ENCODE measurements around the gene GALNT2. TPM values are rescaled to one million over a fixed set of nuclear protein-coding genes. Genes with fewer than 3 reads are reported as not detected.

The GALNT2 gene
- total RNA-seq, 1 experiment from 2014 or later = 114 TPM

DNA sequence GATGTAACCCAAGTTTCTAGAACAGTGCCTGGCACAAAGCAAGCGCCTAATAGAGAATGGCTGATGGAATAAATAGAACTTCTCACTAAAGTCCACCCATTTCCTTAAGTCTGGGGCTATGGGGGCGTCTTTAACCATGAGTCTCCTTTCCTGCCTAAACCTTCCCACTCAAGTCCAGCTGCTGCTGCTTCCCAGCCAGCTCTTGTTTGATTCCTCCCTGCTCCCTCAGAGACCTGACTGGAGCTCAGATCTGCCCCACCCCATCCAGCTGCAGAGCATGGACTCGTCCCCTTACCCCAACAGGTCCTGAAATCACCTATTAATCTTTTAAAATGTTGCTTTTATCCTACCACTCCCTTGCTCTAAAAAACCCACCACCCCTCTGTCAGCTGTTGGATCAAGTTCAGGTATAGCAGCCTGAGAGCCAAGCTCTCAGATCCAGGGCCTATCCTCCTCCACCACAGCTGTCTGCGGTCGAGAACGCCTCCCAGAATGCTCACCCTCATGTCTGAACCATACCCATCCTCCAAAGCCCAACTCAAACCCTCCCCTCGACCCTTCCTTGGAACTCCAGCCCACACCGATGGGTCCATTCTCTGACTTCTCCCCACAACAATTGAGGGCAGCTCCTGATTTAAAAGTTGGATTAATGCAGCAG is 12.8 kb upstream of the GALNT2 start:
- H3K36me3 Mint-ChIP-seq (ENCODE audit: insufficient read depth, unreplicated experiment) = no peaks in the 10 kb centered on the region
- POLR2A ChIA-PET = interaction anchor here (0.6 to 1.9 kb wide), 3 partner anchors 13 to 421 kb away, joined by 3 to 8 read pairs (median 3); partner anchors contain the start of gene GALNT2

DNA sequence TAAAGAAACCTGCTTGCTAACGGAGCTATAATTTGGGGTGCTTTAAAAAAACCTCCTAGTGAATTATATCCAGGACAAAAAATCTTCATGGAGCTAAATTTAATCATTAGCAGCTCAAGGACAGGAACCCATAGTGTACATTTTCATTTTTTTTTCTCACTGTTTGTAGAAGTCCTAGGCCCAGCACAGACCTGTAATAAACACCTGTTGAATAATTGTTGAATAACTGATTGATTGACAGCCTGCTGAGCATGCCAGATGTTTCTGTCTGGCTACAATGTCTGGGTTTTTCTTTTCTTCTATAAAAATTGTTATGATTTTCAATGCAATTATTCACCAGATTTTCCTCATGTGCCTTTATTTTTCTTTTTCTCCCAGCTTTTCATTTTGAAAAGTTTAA is 10.9 kb upstream of the GALNT2 start:
- no TSS peak for BruUV-seq (replicated peaks)
- intact Hi-C loops (cut with micrococcal nuclease) = no loop called here
- ChIA-PET POLR2A (interaction anchor here (0.9 to 2.6 kb wide), 3 partner anchors 10 to 14 kb away, joined by 4 to 11 read pairs (median 4); no protein-coding TSS in a partner anchor), CTCF (interaction anchor here (1.1 to 1.2 kb wide), 2 partner anchors 31 to 128 kb away, joined by 3 read pairs; no protein-coding TSS in a partner anchor)
- Mint-ChIP-seq H3K27ac (ENCODE audit: low read depth, unreplicated experiment) (no peak overlapping the region), H3K36me3 (ENCODE audit: insufficient read depth, unreplicated experiment) (no peaks in the 10 kb centered on the region), H3K4me1 (ENCODE audit: insufficient read depth, unreplicated experiment) (peaks cover 2% of the 10 kb centered on the region), H3K9me3 (ENCODE audit: unreplicated experiment) (peaks cover 7% of the 10 kb centered on the region), H3K4me3 (ENCODE audit: unreplicated experiment) (no peak overlapping the region), H3K27me3 (ENCODE audit: insufficient read depth, unreplicated experiment) (no peaks in the 10 kb centered on the region)
- no peak for DNase-seq (ENCODE audit: unreplicated experiment)
- TF ChIP-seq, protein P1, sequence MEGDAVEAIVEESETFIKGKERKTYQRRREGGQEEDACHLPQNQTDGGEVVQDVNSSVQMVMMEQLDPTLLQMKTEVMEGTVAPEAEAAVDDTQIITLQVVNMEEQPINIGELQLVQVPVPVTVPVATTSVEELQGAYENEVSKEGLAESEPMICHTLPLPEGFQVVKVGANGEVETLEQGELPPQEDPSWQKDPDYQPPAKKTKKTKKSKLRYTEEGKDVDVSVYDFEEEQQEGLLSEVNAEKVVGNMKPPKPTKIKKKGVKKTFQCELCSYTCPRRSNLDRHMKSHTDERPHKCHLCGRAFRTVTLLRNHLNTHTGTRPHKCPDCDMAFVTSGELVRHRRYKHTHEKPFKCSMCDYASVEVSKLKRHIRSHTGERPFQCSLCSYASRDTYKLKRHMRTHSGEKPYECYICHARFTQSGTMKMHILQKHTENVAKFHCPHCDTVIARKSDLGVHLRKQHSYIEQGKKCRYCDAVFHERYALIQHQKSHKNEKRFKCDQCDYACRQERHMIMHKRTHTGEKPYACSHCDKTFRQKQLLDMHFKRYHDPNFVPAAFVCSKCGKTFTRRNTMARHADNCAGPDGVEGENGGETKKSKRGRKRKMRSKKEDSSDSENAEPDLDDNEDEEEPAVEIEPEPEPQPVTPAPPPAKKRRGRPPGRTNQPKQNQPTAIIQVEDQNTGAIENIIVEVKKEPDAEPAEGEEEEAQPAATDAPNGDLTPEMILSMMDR (IDR thresholded peaks at IDR 0.05; ENCODE audit: unreplicated experiment) = no peak

More for the DNA sequence above, 12.8 kb upstream of the GALNT2 start:
- no peak for DNase-seq (ENCODE audit: unreplicated experiment)
- Mint-ChIP-seq H3K9me3 (ENCODE audit: unreplicated experiment) (no peaks in the 10 kb centered on the region), H3K4me3 (ENCODE audit: unreplicated experiment) (no peak overlapping the region), H3K4me1 (ENCODE audit: insufficient read depth, unreplicated experiment) (peaks cover 5% of the 10 kb centered on the region), H3K27me3 (ENCODE audit: insufficient read depth, unreplicated experiment) (no peaks in the 10 kb centered on the region), H3K27ac (ENCODE audit: low read depth, unreplicated experiment) (no peak overlapping the region)
- intact Hi-C loops (cut with micrococcal nuclease) = no loop called here
- no TSS peak for BruUV-seq (replicated peaks)
- TF ChIP-seq, protein P1 (IDR thresholded peaks at IDR 0.05; ENCODE audit: unreplicated experiment) = no peak
- CTCF ChIA-PET = interaction anchor here (0.6 to 1.7 kb wide), 5 partner anchors 11 to 747 kb away, joined by 3 to 4 read pairs (median 3); no protein-coding TSS in a partner anchor

DNA sequence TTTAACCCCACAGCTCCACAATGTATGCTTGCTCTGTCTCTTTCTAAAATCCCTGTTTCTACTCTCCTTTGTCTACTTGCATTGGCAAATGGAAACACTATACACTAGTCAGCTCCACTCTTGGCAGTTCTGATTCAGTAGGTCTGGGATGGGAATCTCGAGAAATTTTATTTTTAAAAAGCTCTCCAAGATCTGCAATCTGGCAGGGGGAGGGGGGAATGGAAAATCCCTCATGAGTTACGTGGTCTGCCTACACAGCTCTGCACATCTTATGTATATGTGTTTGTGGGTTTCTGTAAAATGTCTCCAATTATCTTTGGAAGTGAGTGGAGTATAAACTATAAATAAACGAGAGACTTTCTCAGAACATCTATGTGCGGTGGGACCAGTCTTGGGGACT is 9.9 kb upstream of the GALNT2 start:
- Mint-ChIP-seq H3K27ac (ENCODE audit: low read depth, unreplicated experiment) (no peak overlapping the region), H3K27me3 (ENCODE audit: insufficient read depth, unreplicated experiment) (no peaks in the 10 kb centered on the region), H3K4me1 (ENCODE audit: insufficient read depth, unreplicated experiment) (no peaks in the 10 kb centered on the region), H3K4me3 (ENCODE audit: unreplicated experiment) (no peak overlapping the region), H3K9me3 (ENCODE audit: unreplicated experiment) (peaks cover 17% of the 10 kb centered on the region), H3K36me3 (ENCODE audit: insufficient read depth, unreplicated experiment) (no peaks in the 10 kb centered on the region)
- intact Hi-C loops (cut with micrococcal nuclease) = no loop called here
- ChIA-PET POLR2A (interaction anchor here (0.9 to 2.6 kb wide), 6 partner anchors 8 to 213 kb away, joined by 3 to 11 read pairs (median 4); no protein-coding TSS in a partner anchor), CTCF (interaction anchor here (1.1 to 1.2 kb wide), 2 partner anchors 30 to 129 kb away, joined by 3 read pairs; no protein-coding TSS in a partner anchor)
- TF ChIP-seq, protein P1 (IDR thresholded peaks at IDR 0.05; ENCODE audit: unreplicated experiment) = no peak
- no TSS peak for BruUV-seq (replicated peaks)
- no peak for DNase-seq (ENCODE audit: unreplicated experiment)

DNA sequence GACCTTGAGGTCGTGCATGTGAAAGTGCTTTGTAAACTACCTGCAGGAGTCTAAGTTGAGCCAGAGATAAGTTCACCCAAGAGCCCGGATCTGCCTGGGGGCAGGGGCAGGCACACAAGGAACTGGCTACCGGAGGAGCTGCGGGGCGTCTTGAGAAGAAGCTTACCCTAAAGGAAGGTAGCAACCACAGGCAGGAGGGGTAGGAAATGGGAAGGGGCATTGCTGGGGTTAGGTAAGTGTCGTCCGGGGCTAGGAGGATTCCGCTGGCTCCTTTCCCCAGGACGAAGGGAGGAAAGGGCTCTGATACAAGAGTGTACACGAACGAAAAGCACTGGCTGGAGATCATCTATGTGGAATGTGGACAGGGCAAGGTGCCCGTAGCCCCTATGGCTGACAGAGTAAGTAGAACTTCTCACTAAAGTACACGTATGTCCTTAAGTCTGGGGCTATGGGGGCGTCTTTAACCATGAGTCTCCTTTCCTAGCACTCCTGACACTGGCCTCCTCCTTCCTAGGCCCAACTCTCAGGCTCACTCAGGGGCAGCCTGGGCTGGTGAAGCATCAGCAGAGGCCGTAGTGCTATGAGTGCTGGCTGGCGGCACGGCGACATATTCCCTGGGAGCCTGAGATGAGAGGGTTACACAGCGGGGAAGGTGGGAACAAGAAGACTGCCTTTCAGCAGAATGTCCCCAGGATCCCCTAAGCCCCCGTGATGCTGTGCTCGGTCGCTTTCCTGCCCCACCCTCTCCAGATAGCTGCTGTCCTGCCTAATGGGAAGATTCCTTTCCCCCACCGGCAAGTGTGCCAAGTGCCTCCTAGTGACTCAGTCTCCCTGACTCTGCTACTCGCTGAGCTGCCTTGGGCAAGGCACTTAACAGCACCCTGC is 9.1 kb upstream of the GALNT2 start:
- no peak for DNase-seq (ENCODE audit: unreplicated experiment)
- H3K4me3 Mint-ChIP-seq (ENCODE audit: unreplicated experiment) = no peak overlapping the region
- no peaks in the 10 kb centered on the region for H3K27me3 Mint-ChIP-seq (ENCODE audit: insufficient read depth, unreplicated experiment)
- peaks cover 24% of the 10 kb centered on the region for H3K9me3 Mint-ChIP-seq (ENCODE audit: unreplicated experiment)
- no peaks in the 10 kb centered on the region for H3K4me1 Mint-ChIP-seq (ENCODE audit: insufficient read depth, unreplicated experiment)
- H3K27ac Mint-ChIP-seq (ENCODE audit: low read depth, unreplicated experiment) = no peak overlapping the region
- ChIA-PET POLR2A (interaction anchor here (1.0 to 2.6 kb wide), 5 partner anchors 8 to 214 kb away, joined by 3 to 11 read pairs (median 5); partner anchors contain the start of gene GALNT2), CTCF (interaction anchor here (0.8 to 1.5 kb wide), 2 partner anchors 9 to 29 kb away, joined by 3 to 6 read pairs; no protein-coding TSS in a partner anchor)
- intact Hi-C loops (cut with micrococcal nuclease) = no loop called here
- BruUV-seq (replicated peaks) = no TSS peak
- H3K36me3 Mint-ChIP-seq (ENCODE audit: insufficient read depth, unreplicated experiment) = no peaks in the 10 kb centered on the region
- TF ChIP-seq, protein P1 (IDR thresholded peaks at IDR 0.05; ENCODE audit: unreplicated experiment) = no peak
